ENCODE measurements around the gene ASXL1.

GRCh38 chr20:32312718-32313424 lies 45.3 kb upstream of the ASXL1 start:
- TF ChIP-seq POLR2A (IDR thresholded peaks at IDR 0.05), result no peak
- TF ChIP-seq CTCF (IDR thresholded peaks at IDR 0.05), result no peak

Measured in stomach (tissue), 4 donors.